Measurements from ENCODE around the gene CCDC186.

Gene CCDC186

DNA sequence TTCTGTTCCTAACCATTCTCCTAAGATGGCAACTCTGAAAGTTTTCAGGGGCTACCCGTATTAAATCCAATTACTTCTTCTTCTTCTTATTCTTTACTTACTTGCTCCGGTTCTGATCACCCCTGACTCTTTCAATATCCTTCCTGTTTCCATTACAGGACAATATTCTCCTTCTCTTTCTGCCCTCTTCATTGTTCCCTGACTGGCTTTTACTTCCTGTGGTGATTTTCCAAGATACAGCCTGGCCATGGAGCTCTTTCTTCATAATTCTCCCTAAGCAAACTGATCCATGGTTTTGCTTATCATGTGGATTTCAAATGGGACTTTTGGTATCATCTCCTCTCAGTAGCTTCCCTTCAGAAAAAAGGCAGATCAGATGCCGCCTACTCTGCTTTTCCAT is 35.4 kb downstream of the CCDC186 start:
- Histone ChIP-seq H3K36me3 (ENCODE audit: control insufficient read depth, insufficient read depth, low read length) (no peaks in the 10 kb centered on the region), H3K27ac (no peak overlapping the region), H3K9me3 (ENCODE audit: control insufficient read depth, low read length) (no peaks in the 10 kb centered on the region), H3K27me3 (ENCODE audit: control insufficient read depth, insufficient read depth, low read length) (no peaks in the 10 kb centered on the region), H3K79me2 (no peaks in the 10 kb centered on the region), H3K4me1 (no peaks in the 10 kb centered on the region), H3K4me2 (ENCODE audit: low read length) (no peak overlapping the region), H2AFZ (no peak overlapping the region), H3K4me3 (ENCODE audit: low read depth, low read length) (no peak overlapping the region), H3K9ac (no peak overlapping the region)
- TF ChIP-seq, protein P1, sequence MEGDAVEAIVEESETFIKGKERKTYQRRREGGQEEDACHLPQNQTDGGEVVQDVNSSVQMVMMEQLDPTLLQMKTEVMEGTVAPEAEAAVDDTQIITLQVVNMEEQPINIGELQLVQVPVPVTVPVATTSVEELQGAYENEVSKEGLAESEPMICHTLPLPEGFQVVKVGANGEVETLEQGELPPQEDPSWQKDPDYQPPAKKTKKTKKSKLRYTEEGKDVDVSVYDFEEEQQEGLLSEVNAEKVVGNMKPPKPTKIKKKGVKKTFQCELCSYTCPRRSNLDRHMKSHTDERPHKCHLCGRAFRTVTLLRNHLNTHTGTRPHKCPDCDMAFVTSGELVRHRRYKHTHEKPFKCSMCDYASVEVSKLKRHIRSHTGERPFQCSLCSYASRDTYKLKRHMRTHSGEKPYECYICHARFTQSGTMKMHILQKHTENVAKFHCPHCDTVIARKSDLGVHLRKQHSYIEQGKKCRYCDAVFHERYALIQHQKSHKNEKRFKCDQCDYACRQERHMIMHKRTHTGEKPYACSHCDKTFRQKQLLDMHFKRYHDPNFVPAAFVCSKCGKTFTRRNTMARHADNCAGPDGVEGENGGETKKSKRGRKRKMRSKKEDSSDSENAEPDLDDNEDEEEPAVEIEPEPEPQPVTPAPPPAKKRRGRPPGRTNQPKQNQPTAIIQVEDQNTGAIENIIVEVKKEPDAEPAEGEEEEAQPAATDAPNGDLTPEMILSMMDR (IDR thresholded peaks at IDR 0.05): no peak

DNA sequence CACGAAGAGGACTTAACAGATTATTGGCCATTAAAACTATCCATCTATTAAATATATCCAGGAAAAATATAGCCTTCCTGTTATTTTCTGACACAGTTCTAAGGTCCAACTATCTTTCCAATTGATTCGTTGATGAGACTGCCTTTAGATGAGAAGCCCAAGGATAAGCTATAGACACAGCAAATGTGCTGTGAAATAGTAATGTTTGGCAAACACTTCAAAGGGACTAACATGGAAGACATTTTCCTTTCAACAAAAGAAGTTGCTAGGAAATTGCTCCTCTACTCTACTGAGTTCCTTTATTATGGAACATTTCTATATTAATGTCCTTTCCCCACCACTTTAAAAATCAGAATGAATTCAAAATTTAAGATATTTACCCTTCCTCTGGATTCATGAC is 38.5 kb downstream of the CCDC186 start:
- no peak overlapping the region for H3K9ac ChIP-seq
- H3K4me3 ChIP-seq (ENCODE audit: low read depth, low read length): no peak overlapping the region
- no peaks in the 10 kb centered on the region for H3K4me1 ChIP-seq
- no peak overlapping the region for H3K27ac ChIP-seq
- no peaks in the 10 kb centered on the region for H3K27me3 ChIP-seq (ENCODE audit: control insufficient read depth, insufficient read depth, low read length)
- H3K4me2 ChIP-seq (ENCODE audit: low read length): no peak overlapping the region
- H3K36me3 ChIP-seq (ENCODE audit: control insufficient read depth, insufficient read depth, low read length): no peaks in the 10 kb centered on the region
- TF ChIP-seq, protein P1 (IDR thresholded peaks at IDR 0.05): no peak
- no peaks in the 10 kb centered on the region for H3K9me3 ChIP-seq (ENCODE audit: control insufficient read depth, low read length)
- H3K79me2 ChIP-seq: no peaks in the 10 kb centered on the region
- no peak overlapping the region for H2AFZ ChIP-seq

DNA sequence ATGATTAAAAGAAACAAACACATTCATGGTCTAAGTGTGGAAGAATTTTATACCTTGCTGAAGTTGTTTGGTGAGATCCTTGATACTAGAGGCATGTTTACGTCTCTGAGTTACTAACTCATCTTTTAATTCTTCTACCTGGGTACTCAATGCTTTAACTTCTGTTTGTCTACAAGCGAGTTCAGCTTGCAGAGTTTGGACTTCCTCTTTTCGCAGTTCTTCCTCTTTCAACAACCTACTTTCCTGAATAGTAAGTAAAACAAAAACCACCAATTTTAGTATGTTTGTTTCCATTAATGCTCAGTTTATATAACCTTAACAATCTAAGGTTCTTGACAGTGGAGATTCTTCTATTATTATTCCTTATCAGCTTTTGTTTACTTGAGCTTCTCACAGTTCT is 42.9 kb downstream of the CCDC186 start:
- no peak overlapping the region for H3K27ac ChIP-seq
- no peaks in the 10 kb centered on the region for H3K9me3 ChIP-seq (ENCODE audit: control insufficient read depth, low read length)
- TF ChIP-seq, protein P1 (IDR thresholded peaks at IDR 0.05): no peak
- H3K79me2 ChIP-seq: no peaks in the 10 kb centered on the region
- H3K27me3 ChIP-seq (ENCODE audit: control insufficient read depth, insufficient read depth, low read length): no peaks in the 10 kb centered on the region
- H3K4me2 ChIP-seq (ENCODE audit: low read length): no peak overlapping the region
- H3K9ac ChIP-seq: no peak overlapping the region
- no peak overlapping the region for H2AFZ ChIP-seq
- H3K4me1 ChIP-seq: no peaks in the 10 kb centered on the region
- H3K36me3 ChIP-seq (ENCODE audit: control insufficient read depth, insufficient read depth, low read length): no peaks in the 10 kb centered on the region
- H3K4me3 ChIP-seq (ENCODE audit: low read depth, low read length): no peak overlapping the region

DNA sequence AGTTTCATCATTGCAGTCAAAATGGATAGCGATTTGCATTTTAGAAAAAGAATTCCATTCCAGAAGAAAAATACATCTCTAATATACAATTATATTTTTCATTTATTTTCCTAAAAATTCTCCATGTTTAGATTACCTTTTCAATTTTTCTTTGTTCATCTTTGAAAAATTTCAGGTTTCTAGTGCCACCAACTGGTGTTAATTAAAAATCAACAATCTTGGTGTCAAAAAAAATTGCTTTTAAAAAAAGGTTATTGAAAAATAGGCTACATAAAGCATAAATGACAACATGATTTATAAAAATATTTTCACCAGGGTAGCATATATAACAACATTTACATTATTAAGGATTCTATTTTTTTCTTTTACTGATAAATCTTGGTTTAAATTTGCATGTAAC is 53.0 kb downstream of the CCDC186 start:
- TF ChIP-seq, protein P1 (IDR thresholded peaks at IDR 0.05): no peak
- Histone ChIP-seq H3K27me3 (ENCODE audit: control insufficient read depth, insufficient read depth, low read length) (no peaks in the 10 kb centered on the region), H3K4me3 (ENCODE audit: low read depth, low read length) (no peak overlapping the region), H2AFZ (no peak overlapping the region), H3K4me1 (no peaks in the 10 kb centered on the region), H3K4me2 (ENCODE audit: low read length) (no peak overlapping the region), H3K9me3 (ENCODE audit: control insufficient read depth, low read length) (no peaks in the 10 kb centered on the region), H3K9ac (no peak overlapping the region), H3K27ac (no peak overlapping the region), H3K79me2 (no peaks in the 10 kb centered on the region), H3K36me3 (ENCODE audit: control insufficient read depth, insufficient read depth, low read length) (no peaks in the 10 kb centered on the region)

DNA sequence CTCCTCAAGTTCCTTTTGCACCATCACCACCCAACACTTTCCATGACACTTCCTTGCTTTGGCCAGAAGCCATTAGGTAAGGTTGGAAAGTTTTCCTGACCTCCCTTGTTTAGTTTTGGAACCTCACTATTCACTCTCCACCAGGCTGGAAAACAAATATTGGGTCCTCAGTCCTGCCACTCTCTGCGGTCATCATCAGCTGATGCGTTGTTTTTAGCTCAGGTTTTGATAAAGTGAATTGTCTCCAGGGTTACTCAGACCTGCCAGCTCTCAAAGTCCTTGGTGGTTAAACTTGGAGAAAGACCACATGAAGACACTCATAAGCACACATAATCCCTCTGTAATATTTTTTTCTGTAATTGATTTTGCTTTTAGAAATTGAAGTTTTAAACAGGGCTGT is 55.5 kb downstream of the CCDC186 start:
- Histone ChIP-seq H3K4me1 (no peaks in the 10 kb centered on the region), H3K9ac (no peak overlapping the region), H2AFZ (no peak overlapping the region), H3K27me3 (ENCODE audit: control insufficient read depth, insufficient read depth, low read length) (no peaks in the 10 kb centered on the region), H3K36me3 (ENCODE audit: control insufficient read depth, insufficient read depth, low read length) (no peaks in the 10 kb centered on the region), H3K9me3 (ENCODE audit: control insufficient read depth, low read length) (no peaks in the 10 kb centered on the region), H3K4me3 (ENCODE audit: low read depth, low read length) (no peak overlapping the region), H3K4me2 (ENCODE audit: low read length) (no peak overlapping the region), H3K79me2 (no peaks in the 10 kb centered on the region), H3K27ac (no peak overlapping the region)
- TF ChIP-seq, protein P1 (IDR thresholded peaks at IDR 0.05): no peak

Measured in parathyroid adenoma (tissue), 2 donors.